Panc1 (cell line): Measurements from ENCODE around the gene GLRX5. TPM values are rescaled to one million over a fixed set of nuclear protein-coding genes. Genes with fewer than 3 reads are reported as not detected.

Experiments used
- ATAC-seq: fragments of 200-7000 bp; cut with Tn5 transposase; 2 replicates; pipeline ENCODE4 v1.9.1; 2020; ENCODE audit warnings: mild to moderate bottlenecking, moderate library complexity
- BruUV-seq: library from RNA; stranded (reverse); fragments of 400-500 nt; replicated peaks from 2 replicates; lab custom pipeline; 2021; lab: Mats Ljungman, UMichigan
- CTCF ChIA-PET: fragments of 300-600 bp; sonication (Branson Sonifier 250); formaldehyde crosslinking; loops from one replicate; lab custom pipeline; 2022; ENCODE audit warnings: antibody characterized with exemption; lab: Charles Lee
- POLR2A ChIA-PET: fragments of 300-600 bp; sonication (Branson Sonifier 250); formaldehyde crosslinking; loops from one replicate; lab custom pipeline; 2022; ENCODE audit warnings: antibody characterized with exemption; lab: Charles Lee
- DNase-seq: peaks from one replicate; pipeline ENCODE4 v3.0.0-alpha.2; 2010; ENCODE audit warnings: low read depth, low spot score
- H3K27ac ChIP-seq: 2 replicates; pipeline ENCODE4 v1.5.1; 2011; ENCODE audit warnings: mild to moderate bottlenecking, low read length, inconsistent platforms
- H3K27me3 ChIP-seq: fragments of 200-500 bp; sonication (Bioruptor generic); 2 replicates; pipeline ENCODE4 v1.6.0; 2014; ENCODE audit warnings: low read length, inconsistent platforms; ENCODE audit not compliant: control insufficient read depth, insufficient read depth
- H3K36me3 ChIP-seq: fragments of 200-500 bp; sonication (Bioruptor generic); 2 replicates; pipeline ENCODE4 v1.5.1; 2014; ENCODE audit warnings: inconsistent platforms, mild to moderate bottlenecking, low read length, moderate library complexity; ENCODE audit not compliant: control insufficient read depth, insufficient read depth
- H3K4me1 ChIP-seq: 2 replicates; pipeline ENCODE4 v1.5.1; 2011; ENCODE audit warnings: inconsistent platforms, mild to moderate bottlenecking, low read length, moderate library complexity; ENCODE audit not compliant: control insufficient read depth, insufficient read depth
- H3K4me3 ChIP-seq, 2 experiments: 2 replicates each; pipeline ENCODE4 v1.5.1; 2011 to 2012; ENCODE audit warnings: low read depth in 2 of 2, low read length in 2 of 2, mild to moderate bottlenecking in 2 of 2, inconsistent platforms in 1 of 2, moderate library complexity in 1 of 2
- H3K9me3 ChIP-seq: fragments of 200-500 bp; sonication (Bioruptor generic); 2 replicates; pipeline ENCODE4 v1.5.1; 2014; ENCODE audit warnings: low read depth, mild to moderate bottlenecking, inconsistent platforms, low read length, moderate library complexity; ENCODE audit not compliant: control insufficient read depth, insufficient read depth
- POLR2AphosphoS5 ChIP-seq: IDR thresholded peaks from 2 replicates; pipeline ENCODE4 v1.6.1; 2012; ENCODE audit warnings: mild to moderate bottlenecking, low read depth, low read length, moderate library complexity
- SIN3A ChIP-seq: IDR thresholded peaks from 2 replicates; pipeline ENCODE4 v1.6.1; 2012; ENCODE audit warnings: low read depth, mild to moderate bottlenecking, low read length, moderate library complexity, borderline replicate concordance; ENCODE audit not compliant: insufficient read depth
- TCF7L2 ChIP-seq: IDR thresholded peaks from 2 replicates; pipeline ENCODE4 v1.6.1; 2011; ENCODE audit warnings: mild to moderate bottlenecking, low read depth, low read length, inconsistent platforms
- in situ Hi-C: cut with HindIII; loops from 2 replicates; pipeline ENCODE4 v1.10.0; 2016; ENCODE audit warnings: low sequenced_read_pairs, low pct_unique_long_range_greater_than_20kb
- intact Hi-C: fragments of 100-400 bp; cut with micrococcal nuclease; formaldehyde crosslinking; loops from one replicate; pipeline ENCODE4 v1.10.0; 2022; ENCODE audit not compliant: unreplicated experiment
- total RNA-seq: library from RNA; stranded (reverse); gene quantifications from one replicate; pipeline ENCODE4 v1.2.1, GENCODE V29; 2021; ENCODE audit not compliant: unreplicated experiment
- TF ChIP-seq, protein P1 (sequence below): fragments of 450-650 bp; IDR thresholded peaks from 2 replicates; pipeline ENCODE4 v1.5.1; 2017; ENCODE audit warnings: mild to moderate bottlenecking
- TF ChIP-seq, protein P2 (sequence below), 2 experiments: IDR thresholded peaks; 2 replicates each; pipeline ENCODE4 v1.6.1; 2011 to 2012; ENCODE audit warnings: low read depth in 2 of 2, control low read depth in 1 of 2, low read length in 1 of 2, mild to moderate bottlenecking in 1 of 2, moderate library complexity in 1 of 2; ENCODE audit not compliant: insufficient read depth in 1 of 2

The GLRX5 gene
- total RNA-seq, 1 experiment from 2014 or later = 38.6 TPM

- no TSS peak for BruUV-seq
- intact Hi-C loops = loop anchor here (2.0 kb wide), 1 partner anchor 83 kb away; no protein-coding TSS in a partner anchor
- POLR2A ChIA-PET = no interaction called here
Measured at GRCh38 chr14:95525999-95526398, 8.9 kb upstream of the GLRX5 start.

GRCh38 chr14:95526483-95527386 is 8.1 kb upstream of the GLRX5 start:
- no TSS peak for BruUV-seq
- in situ Hi-C loops = no loop called here
- TF ChIP-seq, protein P1, sequence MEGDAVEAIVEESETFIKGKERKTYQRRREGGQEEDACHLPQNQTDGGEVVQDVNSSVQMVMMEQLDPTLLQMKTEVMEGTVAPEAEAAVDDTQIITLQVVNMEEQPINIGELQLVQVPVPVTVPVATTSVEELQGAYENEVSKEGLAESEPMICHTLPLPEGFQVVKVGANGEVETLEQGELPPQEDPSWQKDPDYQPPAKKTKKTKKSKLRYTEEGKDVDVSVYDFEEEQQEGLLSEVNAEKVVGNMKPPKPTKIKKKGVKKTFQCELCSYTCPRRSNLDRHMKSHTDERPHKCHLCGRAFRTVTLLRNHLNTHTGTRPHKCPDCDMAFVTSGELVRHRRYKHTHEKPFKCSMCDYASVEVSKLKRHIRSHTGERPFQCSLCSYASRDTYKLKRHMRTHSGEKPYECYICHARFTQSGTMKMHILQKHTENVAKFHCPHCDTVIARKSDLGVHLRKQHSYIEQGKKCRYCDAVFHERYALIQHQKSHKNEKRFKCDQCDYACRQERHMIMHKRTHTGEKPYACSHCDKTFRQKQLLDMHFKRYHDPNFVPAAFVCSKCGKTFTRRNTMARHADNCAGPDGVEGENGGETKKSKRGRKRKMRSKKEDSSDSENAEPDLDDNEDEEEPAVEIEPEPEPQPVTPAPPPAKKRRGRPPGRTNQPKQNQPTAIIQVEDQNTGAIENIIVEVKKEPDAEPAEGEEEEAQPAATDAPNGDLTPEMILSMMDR = no peak
- no peak for TF ChIP-seq SIN3A
- TF ChIP-seq, protein P2, sequence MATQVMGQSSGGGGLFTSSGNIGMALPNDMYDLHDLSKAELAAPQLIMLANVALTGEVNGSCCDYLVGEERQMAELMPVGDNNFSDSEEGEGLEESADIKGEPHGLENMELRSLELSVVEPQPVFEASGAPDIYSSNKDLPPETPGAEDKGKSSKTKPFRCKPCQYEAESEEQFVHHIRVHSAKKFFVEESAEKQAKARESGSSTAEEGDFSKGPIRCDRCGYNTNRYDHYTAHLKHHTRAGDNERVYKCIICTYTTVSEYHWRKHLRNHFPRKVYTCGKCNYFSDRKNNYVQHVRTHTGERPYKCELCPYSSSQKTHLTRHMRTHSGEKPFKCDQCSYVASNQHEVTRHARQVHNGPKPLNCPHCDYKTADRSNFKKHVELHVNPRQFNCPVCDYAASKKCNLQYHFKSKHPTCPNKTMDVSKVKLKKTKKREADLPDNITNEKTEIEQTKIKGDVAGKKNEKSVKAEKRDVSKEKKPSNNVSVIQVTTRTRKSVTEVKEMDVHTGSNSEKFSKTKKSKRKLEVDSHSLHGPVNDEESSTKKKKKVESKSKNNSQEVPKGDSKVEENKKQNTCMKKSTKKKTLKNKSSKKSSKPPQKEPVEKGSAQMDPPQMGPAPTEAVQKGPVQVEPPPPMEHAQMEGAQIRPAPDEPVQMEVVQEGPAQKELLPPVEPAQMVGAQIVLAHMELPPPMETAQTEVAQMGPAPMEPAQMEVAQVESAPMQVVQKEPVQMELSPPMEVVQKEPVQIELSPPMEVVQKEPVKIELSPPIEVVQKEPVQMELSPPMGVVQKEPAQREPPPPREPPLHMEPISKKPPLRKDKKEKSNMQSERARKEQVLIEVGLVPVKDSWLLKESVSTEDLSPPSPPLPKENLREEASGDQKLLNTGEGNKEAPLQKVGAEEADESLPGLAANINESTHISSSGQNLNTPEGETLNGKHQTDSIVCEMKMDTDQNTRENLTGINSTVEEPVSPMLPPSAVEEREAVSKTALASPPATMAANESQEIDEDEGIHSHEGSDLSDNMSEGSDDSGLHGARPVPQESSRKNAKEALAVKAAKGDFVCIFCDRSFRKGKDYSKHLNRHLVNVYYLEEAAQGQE (IDR thresholded peaks at IDR 0.05; ENCODE audit: insufficient read depth in 1 of 2, low read depth in 2 of 2, low read length in 1 of 2) = no peak
- TF ChIP-seq TCF7L2 = no peak
- no peak for TF ChIP-seq POLR2AphosphoS5
- Histone ChIP-seq H3K4me1 (peaks cover 35% of the 10 kb centered on the region), H3K4me3 (no peak overlapping the region), H3K27me3 (no peaks in the 10 kb centered on the region), H3K9me3 (no peaks in the 10 kb centered on the region), H3K36me3 (peaks cover 1% of the 10 kb centered on the region; the same call in 1 of the 2 replicates), H3K27ac (no peak overlapping the region)
- POLR2A ChIA-PET = no interaction called here
- no peak for DNase-seq
- ATAC-seq = no peak
- intact Hi-C loops = loop anchor here (2.0 kb wide), 1 partner anchor 84 kb away; no protein-coding TSS in a partner anchor
- CTCF ChIA-PET = interaction anchor here (0.5 to 3.4 kb wide), 4 partner anchors 17 to 924 kb away, joined by 3 to 24 read pairs (median 6); no protein-coding TSS in a partner anchor

More at GRCh38 chr14:95525999-95526398, 8.9 kb upstream of the GLRX5 start:
- Histone ChIP-seq H3K9me3 (no peaks in the 10 kb centered on the region), H3K36me3 (no peaks in the 10 kb centered on the region; the same call in 1 of the 2 replicates), H3K27ac (peak overlapping the region; percentile 6; the same call in 1 of the 2 replicates), H3K4me3 (no peak overlapping the region), H3K4me1 (peaks cover 28% of the 10 kb centered on the region), H3K27me3 (no peaks in the 10 kb centered on the region)
- ATAC-seq (no peak), DNase-seq (no peak)
- in situ Hi-C loops = no loop called here
- TF ChIP-seq POLR2AphosphoS5 (no peak), TCF7L2 (no peak), SIN3A (no peak)
- TF ChIP-seq, protein P1 = no peak
- TF ChIP-seq, protein P2 (IDR thresholded peaks at IDR 0.05; ENCODE audit: insufficient read depth in 1 of 2, low read depth in 2 of 2, low read length in 1 of 2) = no peak
- CTCF ChIA-PET = interaction anchor here (3.4 kb wide), 1 partner anchor 84 kb away, joined by 24 read pairs; no protein-coding TSS in a partner anchor
